CD8-positive, alpha-beta memory T cell (primary cell): ENCODE data around the gene RHOA. TPM values are rescaled to one million over a fixed set of nuclear protein-coding genes. Genes with fewer than 3 reads are reported as not detected.
A peak's percentile ranks its signal among the peaks of the same experiment; 100 is the strongest.

Experiments
- CTCF ChIA-PET: fragments of 350-600 bp; sonication (Branson Sonifier 250); formaldehyde crosslinking; loops from one replicate; lab custom pipeline; 2021; ENCODE audit warnings: antibody characterized with exemption; lab: Charles Lee
- POLR2A ChIA-PET: fragments of 350-600 bp; sonication (Branson Sonifier 250); formaldehyde crosslinking; loops from one replicate; lab custom pipeline; 2021; ENCODE audit warnings: antibody characterized with exemption; lab: Charles Lee
- DNase-seq, 5 donors: peaks; one replicate each; pipeline versions ENCODE4 v3.0.0 to v3.0.0-alpha.2; 2020 to 2022; ENCODE audit warnings: mixed read lengths in 1 of 5
- H3K27ac ChIP-seq: one replicate; pipeline ENCODE4 v1.7.0; 2013; ENCODE audit warnings: low read depth, mild to moderate bottlenecking, low read length, moderate library complexity
- H3K27me3 ChIP-seq: 2 replicates; pipeline ENCODE4 v1.7.0; 2013; ENCODE audit warnings: low read length, mild to moderate bottlenecking; ENCODE audit not compliant: insufficient read depth, poor library complexity, severe bottlenecking
- H3K36me3 ChIP-seq: 2 replicates; pipeline ENCODE4 v1.7.0; 2013; ENCODE audit warnings: mild to moderate bottlenecking, low read length, moderate library complexity; ENCODE audit not compliant: insufficient read depth
- H3K4me1 ChIP-seq: 2 replicates; pipeline ENCODE4 v1.7.0; 2013; ENCODE audit warnings: mild to moderate bottlenecking, low read length, moderate library complexity; ENCODE audit not compliant: insufficient read depth
- H3K4me3 ChIP-seq: 2 replicates; pipeline ENCODE4 v1.7.0; 2013; ENCODE audit warnings: mild to moderate bottlenecking, low read length
- H3K9me3 ChIP-seq: 2 replicates; pipeline ENCODE4 v1.7.0; 2013; ENCODE audit warnings: mild to moderate bottlenecking, low read length
- H3K27ac Mint-ChIP-seq, 8 donors: one replicate each; pipeline ENCODE4 v1.8.0; 2020 to 2021; ENCODE audit warnings: mixed read lengths in 8 of 8, mild to moderate bottlenecking in 6 of 8, inconsistent platforms in 3 of 8, moderate library complexity in 3 of 8
- H3K27me3 Mint-ChIP-seq, 2 donors: one replicate each; pipeline ENCODE4 v1.8.0; 2020 to 2021; ENCODE audit warnings: mixed read lengths in 2 of 2, mild to moderate bottlenecking in 1 of 2, moderate library complexity in 1 of 2
- H3K36me3 Mint-ChIP-seq, 3 donors: one replicate each; pipeline ENCODE4 v1.8.0; 2020 to 2021; ENCODE audit warnings: mixed read lengths in 3 of 3, inconsistent platforms in 1 of 3, mild to moderate bottlenecking in 1 of 3
- H3K4me1 Mint-ChIP-seq, 3 donors: one replicate each; pipeline ENCODE4 v1.8.0; 2020 to 2021; ENCODE audit warnings: mixed read lengths in 3 of 3, inconsistent platforms in 1 of 3, mild to moderate bottlenecking in 1 of 3
- H3K4me3 Mint-ChIP-seq, 7 donors: one replicate each; pipeline ENCODE4 v1.8.0; 2020 to 2021; ENCODE audit warnings: mixed read lengths in 7 of 7, mild to moderate bottlenecking in 6 of 7, moderate library complexity in 4 of 7, inconsistent platforms in 2 of 7
- H3K9me3 Mint-ChIP-seq, 5 donors: one replicate each; pipeline ENCODE4 v1.8.0; 2020 to 2022; ENCODE audit warnings: mixed read lengths in 5 of 5, mild to moderate bottlenecking in 3 of 5, moderate library complexity in 2 of 5, inconsistent platforms in 1 of 5
- polyA plus RNA-seq: library from polyadenylated mRNA; unstranded; fragments of 300-500 nt; fragmentation: Illumina TruSeq; gene quantifications from one replicate; pipeline ENCODE4 v1.2.3, GENCODE V29; 2021
- total RNA-seq, 2 experiments: library from RNA; stranded (reverse); gene quantifications; one replicate each; pipeline ENCODE4 v1.2.3, GENCODE V29; 2021

The RHOA gene
- total and polyA plus RNA-seq, 3 experiments from 2014 or later, result 478 to 678 (median 506) TPM

DNA sequence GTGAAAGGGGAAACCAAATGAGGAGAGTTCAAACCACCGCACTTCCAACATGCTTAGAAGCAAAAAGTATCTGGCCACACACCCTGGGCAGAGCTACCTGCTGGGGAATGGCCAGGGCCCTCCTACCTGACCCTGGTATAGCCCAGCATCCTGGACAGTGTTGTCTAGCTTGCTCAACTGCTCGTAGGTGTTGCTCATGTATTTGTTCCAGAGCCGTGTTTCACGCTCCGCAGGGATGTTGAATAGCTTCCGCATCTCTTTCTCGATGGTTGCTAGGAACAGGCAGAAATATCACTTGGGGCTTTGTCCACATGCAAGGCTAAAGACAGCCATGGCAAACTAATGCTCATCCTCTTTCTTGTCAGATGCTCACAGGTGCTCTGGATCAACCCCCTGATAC lies 87.0 kb downstream of the RHOA start:
- CTCF ChIA-PET, result interaction anchor here (1.7 to 2.1 kb wide), 2 partner anchors 15 to 125 kb away, joined by 5 to 8 read pairs; partner anchors contain the start of gene USP4
- Mint-ChIP-seq H3K9me3 (no peaks in the 10 kb centered on the region), H3K4me1 (peaks cover 10 to 19% (median 12%) of the 10 kb centered on the region in 3 donors), H3K36me3 (peaks cover 15 to 88% (median 30%) of the 10 kb centered on the region in 3 donors), H3K4me3 (no peak overlapping the region), H3K27ac (peak overlapping the region in 1 of 8 donors; percentile 60), H3K27me3 (peaks cover 0 to 2% of the 10 kb centered on the region in 2 donors)
- no peak for DNase-seq
- H3K36me3 ChIP-seq, result peaks cover 68% of the 10 kb centered on the region
- no peaks in the 10 kb centered on the region for H3K9me3 ChIP-seq
- no peaks in the 10 kb centered on the region for H3K4me1 ChIP-seq
- no peak overlapping the region for H3K4me3 ChIP-seq
- no peaks in the 10 kb centered on the region for H3K27me3 ChIP-seq
- POLR2A ChIA-PET, result no interaction called here
- no peak overlapping the region for H3K27ac ChIP-seq

- Histone ChIP-seq H3K36me3 (peaks cover 28% of the 10 kb centered on the region), H3K4me3 (no peak overlapping the region), H3K27ac (no peak overlapping the region), H3K27me3 (no peaks in the 10 kb centered on the region), H3K9me3 (no peaks in the 10 kb centered on the region), H3K4me1 (no peaks in the 10 kb centered on the region)
- Mint-ChIP-seq H3K9me3 (no peaks in the 10 kb centered on the region), H3K27me3 (no peaks in the 10 kb centered on the region), H3K4me3 (no peak overlapping the region), H3K27ac (no peak overlapping the region), H3K36me3 (peaks cover under 1 to 74% (median 5%) of the 10 kb centered on the region in 3 donors), H3K4me1 (peaks cover 0 to 5% (median 2%) of the 10 kb centered on the region in 3 donors)
- no peak for DNase-seq
- POLR2A ChIA-PET, result interaction anchor here (0.7 kb wide), 1 partner anchor 78 kb away, joined by 4 read pairs; no protein-coding TSS in a partner anchor
- CTCF ChIA-PET, result interaction anchor here (0.6 kb wide), 1 partner anchor 39 kb away, joined by 3 read pairs; no protein-coding TSS in a partner anchor
These were observed 94.9 kb downstream of the RHOA start for GRCh38 chr3:49316696-49317457.

- Histone ChIP-seq H3K4me1 (no peaks in the 10 kb centered on the region), H3K36me3 (peaks cover 33% of the 10 kb centered on the region), H3K4me3 (no peak overlapping the region), H3K27me3 (no peaks in the 10 kb centered on the region), H3K9me3 (no peaks in the 10 kb centered on the region), H3K27ac (no peak overlapping the region)
- peaks cover 0 to 71% (median 8%) of the 10 kb centered on the region in 3 donors for H3K36me3 Mint-ChIP-seq
- ChIA-PET POLR2A (no interaction called here), CTCF (interaction anchor here (1.6 kb wide), 1 partner anchor 26 kb away, joined by 4 read pairs; the partner anchor contains the start of gene USP4)
- no peak for DNase-seq
- no peaks in the 10 kb centered on the region for H3K27me3 Mint-ChIP-seq
- no peaks in the 10 kb centered on the region for H3K9me3 Mint-ChIP-seq
- no peak overlapping the region for H3K4me3 Mint-ChIP-seq
- H3K4me1 Mint-ChIP-seq, result peaks cover 0 to 6% (median 5%) of the 10 kb centered on the region in 3 donors
- H3K27ac Mint-ChIP-seq, result peak overlapping the region in 5 of 8 donors; percentile 15 to 54 (median 32)
These were observed 97.7 kb downstream of the RHOA start for GRCh38 chr3:49313896-49314688.

GRCh38 chr3:49311283-49311682 lies 100.5 kb downstream of the RHOA start:
- peaks cover 3 to 71% (median 10%) of the 10 kb centered on the region in 3 donors for H3K36me3 Mint-ChIP-seq
- H3K27me3 ChIP-seq, result no peaks in the 10 kb centered on the region
- H3K4me1 ChIP-seq, result no peaks in the 10 kb centered on the region
- H3K9me3 ChIP-seq, result no peaks in the 10 kb centered on the region
- H3K4me3 ChIP-seq, result no peak overlapping the region
- no peak overlapping the region for H3K27ac ChIP-seq
- peaks cover 3 to 6% (median 5%) of the 10 kb centered on the region in 3 donors for H3K4me1 Mint-ChIP-seq
- peak overlapping the region in 6 of 8 donors; percentile 13 to 85 (median 36) for H3K27ac Mint-ChIP-seq
- DNase-seq, result no peak
- ChIA-PET POLR2A (no interaction called here), CTCF (no interaction called here)
- no peaks in the 10 kb centered on the region for H3K9me3 Mint-ChIP-seq
- H3K27me3 Mint-ChIP-seq, result no peaks in the 10 kb centered on the region
- no peak overlapping the region for H3K4me3 Mint-ChIP-seq
- H3K36me3 ChIP-seq, result peaks cover 30% of the 10 kb centered on the region

DNA sequence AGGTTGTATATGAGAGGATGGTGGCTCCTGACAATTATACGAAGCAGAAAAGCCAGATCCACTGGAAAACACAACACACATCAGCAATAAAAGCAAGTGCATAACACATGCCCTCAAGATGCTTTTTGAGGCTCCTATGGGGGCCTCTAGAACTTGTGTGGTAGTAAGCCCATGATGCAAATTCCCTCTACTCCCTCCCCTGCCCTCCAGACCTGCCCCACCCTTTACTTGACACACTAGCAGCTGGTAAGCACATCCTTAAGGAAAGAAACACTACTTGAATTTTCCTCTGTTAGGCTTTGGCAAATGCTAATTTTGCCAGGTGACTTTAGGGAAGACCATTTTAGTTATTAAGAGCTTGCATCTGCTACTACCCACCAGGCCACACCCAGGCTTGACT lies 101.1 kb downstream of the RHOA start:
- ChIA-PET CTCF (no interaction called here), POLR2A (no interaction called here)
- no peaks in the 10 kb centered on the region for H3K27me3 Mint-ChIP-seq
- Histone ChIP-seq H3K36me3 (peaks cover 31% of the 10 kb centered on the region), H3K4me1 (no peaks in the 10 kb centered on the region), H3K9me3 (no peaks in the 10 kb centered on the region), H3K27me3 (no peaks in the 10 kb centered on the region), H3K27ac (no peak overlapping the region), H3K4me3 (no peak overlapping the region)
- peak overlapping the region in 4 of 8 donors; percentile 29 to 85 (median 40) for H3K27ac Mint-ChIP-seq
- peaks cover 3 to 73% (median 10%) of the 10 kb centered on the region in 3 donors for H3K36me3 Mint-ChIP-seq
- no peak for DNase-seq
- no peaks in the 10 kb centered on the region for H3K9me3 Mint-ChIP-seq
- H3K4me3 Mint-ChIP-seq, result no peak overlapping the region
- peaks cover 3 to 6% (median 5%) of the 10 kb centered on the region in 3 donors for H3K4me1 Mint-ChIP-seq

Other genes starting within 250 kb of the RHOA start
- gene CCDC71, start 245.6 kb downstream of the RHOA start, total RNA-seq, result 10 to 100 TPM; 32.1 to 34.2 TPM
- gene CCDC71, start 245.6 kb downstream of the RHOA start, polyA plus RNA-seq, result 0.94 TPM
- 1 to 10 TPM; 3.5 to 4.1 TPM for gene KLHDC8B, start 240.4 kb downstream of the RHOA start, total RNA-seq
- 3.0 TPM for gene KLHDC8B, start 240.4 kb downstream of the RHOA start, polyA plus RNA-seq
- gene C3orf62, start 134.7 kb downstream of the RHOA start, total RNA-seq, result 1 to 10 TPM; 6.1 to 6.6 TPM
- gene C3orf62, start 134.7 kb downstream of the RHOA start, polyA plus RNA-seq, result 1.8 TPM
- gene USP4, start 71.9 kb downstream of the RHOA start, total RNA-seq, result 10 to 100 TPM; 72.6 to 73.0 TPM
- gene USP4, start 71.9 kb downstream of the RHOA start, polyA plus RNA-seq, result 69.9 TPM
- 100 to 1,000 TPM; 223 to 231 TPM for gene GPX1, start 53.6 kb downstream of the RHOA start, total RNA-seq
- gene GPX1, start 53.6 kb downstream of the RHOA start, polyA plus RNA-seq, result 140 TPM
- gene TCTA, start 447 bp upstream of the RHOA start, total RNA-seq, result 10 to 100 TPM; 21.3 to 23.2 TPM
- 38.4 TPM for gene TCTA, start 447 bp upstream of the RHOA start, polyA plus RNA-seq
- gene AMT, start 10.5 kb upstream of the RHOA start, total RNA-seq, result 1 to 10 TPM; 1.3 to 1.6 TPM
- 0.62 TPM for gene AMT, start 10.5 kb upstream of the RHOA start, polyA plus RNA-seq
- 10 to 100 TPM; 12.2 to 12.3 TPM for gene NICN1, start 17.3 kb upstream of the RHOA start, total RNA-seq
- 7.0 TPM for gene NICN1, start 17.3 kb upstream of the RHOA start, polyA plus RNA-seq
- gene DAG1, start 58.3 kb upstream of the RHOA start, total RNA-seq, result 10 to 100 TPM; 20.9 to 21.2 TPM
- 7.5 TPM for gene DAG1, start 58.3 kb upstream of the RHOA start, polyA plus RNA-seq
- gene BSN, start 142.5 kb upstream of the RHOA start, total RNA-seq, result under 1 TPM; 0.33 to 0.46 TPM
- gene BSN, start 142.5 kb upstream of the RHOA start, polyA plus RNA-seq, result not detected